ENCODE data around the gene ASIC5.
"Not testable (repeated sequence)": the region's sequence is repeated elsewhere in the genome, so short reads cannot be mapped to it uniquely, and the experiment has no call there.

The ASIC5 gene

DNA sequence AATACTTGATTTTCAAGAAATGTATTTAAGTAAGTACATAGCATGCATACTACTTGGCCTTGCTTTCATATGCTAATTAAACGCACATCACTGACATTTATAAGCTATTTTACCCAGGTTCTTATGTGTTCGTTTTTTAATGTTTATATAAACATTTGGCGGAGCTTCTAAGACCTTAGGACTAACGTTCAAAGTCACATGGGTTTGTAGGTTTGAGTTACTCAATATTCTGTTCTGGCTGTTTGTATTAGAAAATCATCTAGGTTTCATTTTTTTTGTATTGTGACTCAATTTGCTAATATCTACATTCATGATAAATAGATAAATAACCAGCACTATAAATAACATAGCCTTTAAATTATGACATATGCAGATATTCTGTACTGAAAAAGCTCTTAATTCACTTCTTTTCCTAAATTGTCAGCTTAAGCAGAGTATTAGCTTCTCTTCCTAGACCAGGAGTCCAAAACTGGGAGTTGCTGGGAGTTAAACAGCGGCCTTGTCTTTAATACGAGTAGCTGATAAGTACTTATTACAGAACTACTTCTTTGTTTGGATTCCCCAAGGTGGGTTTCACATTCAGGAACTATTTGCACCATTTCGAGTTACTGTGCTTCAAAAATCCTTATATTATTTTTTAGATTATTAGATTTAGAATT, 65.3 kb downstream of the ASIC5 start:
- no peak for DNase-seq (ENCODE audit: low read depth)

- DNase-seq (ENCODE audit: low read depth) = no peak
Observed at GRCh38 chr4:155799794-155800123, 66.3 kb downstream of the ASIC5 start.

DNA sequence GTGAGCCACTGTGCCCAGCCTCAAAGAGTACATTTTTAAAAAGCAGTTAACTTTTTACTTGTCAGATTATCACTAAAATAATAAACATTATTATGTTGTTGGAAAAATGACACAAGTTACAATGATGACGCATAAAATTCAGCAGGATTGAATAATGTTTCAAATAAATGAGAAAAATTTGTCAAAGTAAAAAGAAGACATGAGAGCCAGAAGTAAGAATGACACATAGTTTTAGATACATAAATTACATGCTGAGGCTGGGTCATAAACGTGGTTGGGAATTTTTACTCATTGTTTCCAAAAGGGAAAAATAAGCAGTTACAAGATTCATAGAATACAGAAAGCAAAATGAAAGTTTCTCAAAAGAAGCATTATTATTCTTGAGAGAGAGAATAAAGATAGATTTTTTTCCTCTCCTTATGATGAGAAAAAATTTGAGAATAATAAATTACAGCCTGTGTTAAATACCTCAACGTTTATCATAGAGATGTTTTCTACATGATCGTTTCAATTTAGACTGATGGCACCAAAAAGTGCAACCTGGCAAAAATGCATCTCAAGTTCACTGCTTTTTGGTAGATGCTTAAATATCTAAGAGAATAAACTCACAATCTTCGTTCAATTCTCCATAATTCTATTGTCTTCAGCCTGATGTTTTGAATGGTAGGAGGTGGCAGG, 66.8 kb downstream of the ASIC5 start:
- DNase-seq (ENCODE audit: low read depth) = no peak

- DNase-seq (ENCODE audit: low read depth) = not testable (repeated sequence)
Observed at GRCh38 chr4:155797581-155797980, 68.5 kb downstream of the ASIC5 start.

GRCh38 chr4:155795991-155796390, 70.1 kb downstream of the ASIC5 start:
- DNase-seq (ENCODE audit: low read depth) = no peak

GRCh38 chr4:155794589-155795236, 71.4 kb downstream of the ASIC5 start:
- DNase-seq (ENCODE audit: low read depth) = no peak

DNA sequence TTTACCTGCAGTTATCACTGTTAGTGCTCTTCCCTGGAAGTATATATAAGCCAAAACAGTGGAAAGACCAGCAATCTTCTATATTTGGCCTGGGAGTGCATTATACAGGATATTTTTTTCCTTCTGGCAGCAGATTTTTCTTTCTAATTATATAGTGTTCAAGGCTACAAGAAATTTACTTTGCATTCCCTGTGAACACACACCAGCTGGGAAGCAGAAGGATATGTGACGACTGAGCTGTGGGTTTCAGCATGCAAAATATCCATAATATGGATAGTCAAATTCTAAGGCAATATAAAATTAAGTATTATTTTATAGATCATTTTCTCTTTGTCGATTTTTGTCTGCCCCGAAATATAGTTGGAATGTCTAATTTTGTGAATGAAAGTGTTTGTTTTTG, 76.1 kb downstream of the ASIC5 start:
- no peak for DNase-seq (ENCODE audit: low read depth)

- DNase-seq (ENCODE audit: low read depth) = no peak
Observed at GRCh38 chr4:155789391-155789790, 76.7 kb downstream of the ASIC5 start.

DNA sequence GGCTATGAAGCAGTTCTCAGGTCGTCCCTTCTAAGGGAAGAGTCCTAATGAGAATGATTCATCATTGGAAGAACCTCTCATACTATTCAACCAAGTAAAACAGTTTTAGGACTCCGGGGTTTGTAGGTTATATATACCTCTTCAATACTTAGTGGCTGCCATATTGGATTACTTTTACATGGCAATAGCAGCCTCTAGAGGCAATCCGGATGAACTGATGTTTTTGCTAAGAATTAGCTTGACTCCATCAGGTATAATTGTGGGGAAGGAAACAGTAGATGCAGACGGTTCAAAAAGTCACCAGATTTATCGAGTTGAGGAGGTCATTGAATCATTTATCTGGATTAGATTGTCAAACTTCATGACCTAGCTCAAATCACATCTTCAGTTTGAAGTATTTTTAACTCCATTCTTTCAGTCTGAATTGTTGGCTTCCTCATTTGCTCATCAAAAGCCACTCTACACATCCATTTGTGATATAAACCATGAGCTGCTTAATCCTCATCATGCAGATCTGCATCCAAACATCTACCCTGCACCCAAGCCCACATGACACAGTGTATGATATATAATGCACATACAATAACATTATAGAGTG, 78.9 kb downstream of the ASIC5 start:
- DNase-seq (ENCODE audit: low read depth) = no peak

DNA sequence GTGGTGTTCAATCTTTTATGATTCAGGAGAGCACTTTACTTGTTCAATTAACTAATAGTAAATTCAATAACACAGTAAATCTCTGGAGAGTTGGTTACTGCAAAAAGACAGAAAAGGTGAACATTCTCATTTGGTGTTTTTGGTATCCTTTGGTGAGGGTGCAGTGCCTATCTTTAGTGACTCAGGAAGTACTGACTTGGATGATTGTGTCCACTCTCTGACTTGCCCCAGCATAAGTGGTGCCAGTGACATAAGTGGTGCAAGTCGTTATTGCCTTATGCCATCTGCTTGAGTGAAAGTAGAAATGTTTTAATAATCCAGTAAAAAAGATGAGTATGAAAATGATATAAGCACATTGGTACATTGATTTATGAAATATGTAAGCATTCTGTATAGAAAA, 80.2 kb downstream of the ASIC5 start:
- no peak for DNase-seq (ENCODE audit: low read depth)

- DNase-seq (ENCODE audit: low read depth) = no peak
Observed at GRCh38 chr4:155784637-155785036, 81.4 kb downstream of the ASIC5 start.

- DNase-seq (ENCODE audit: low read depth) = no peak
Observed at GRCh38 chr4:155781249-155781831, 84.7 kb downstream of the ASIC5 start.

DNA sequence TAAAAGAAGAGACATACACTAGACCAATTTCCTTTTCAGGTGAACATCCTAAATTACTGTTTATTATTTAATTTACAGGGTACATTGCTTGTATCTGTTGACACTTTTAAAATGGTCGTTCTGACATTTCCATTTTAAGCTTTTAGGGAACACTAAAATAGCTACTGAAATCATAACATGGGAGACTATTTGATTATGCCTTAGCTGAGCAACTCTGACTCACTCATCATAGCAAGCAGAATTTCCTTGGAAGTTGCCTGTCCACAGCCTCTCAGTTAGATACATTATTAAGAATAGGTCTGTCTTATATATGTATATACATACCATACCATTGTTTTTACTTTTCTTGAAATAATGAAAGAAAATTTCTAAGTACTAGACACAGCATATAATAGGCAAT, 85.3 kb downstream of the ASIC5 start:
- DNase-seq (ENCODE audit: low read depth) = no peak
